Upper lobe of left lung (tissue), 4 donors: ENCODE results near the gene MRPL37.

Experiments used
- EP300 ChIP-seq, 4 donors: sonication (generic); formaldehyde crosslinking; IDR thresholded peaks; one replicate each; pipeline ENCODE4 v1.5.1; 2017; ENCODE audit warnings: antibody characterized with exemption in 4 of 4, control low read depth in 2 of 4
- POLR2A ChIP-seq, 4 donors: fragments of 450-650 bp; IDR thresholded peaks; one replicate each; pipeline ENCODE4 v1.5.1; 2016 to 2017; ENCODE audit warnings: antibody characterized with exemption in 4 of 4, mild to moderate bottlenecking in 2 of 4
- TF ChIP-seq, protein P1 (sequence below), 6 experiments: fragments of 450-650 bp in 4 of 6; fragments of 200-600 bp in 2 of 6; sonication (generic) in 2 of 6; IDR thresholded peaks; one replicate each; pipeline ENCODE4 v1.5.1; 2016 to 2019; ENCODE audit warnings: antibody characterized with exemption in 6 of 6

DNA sequence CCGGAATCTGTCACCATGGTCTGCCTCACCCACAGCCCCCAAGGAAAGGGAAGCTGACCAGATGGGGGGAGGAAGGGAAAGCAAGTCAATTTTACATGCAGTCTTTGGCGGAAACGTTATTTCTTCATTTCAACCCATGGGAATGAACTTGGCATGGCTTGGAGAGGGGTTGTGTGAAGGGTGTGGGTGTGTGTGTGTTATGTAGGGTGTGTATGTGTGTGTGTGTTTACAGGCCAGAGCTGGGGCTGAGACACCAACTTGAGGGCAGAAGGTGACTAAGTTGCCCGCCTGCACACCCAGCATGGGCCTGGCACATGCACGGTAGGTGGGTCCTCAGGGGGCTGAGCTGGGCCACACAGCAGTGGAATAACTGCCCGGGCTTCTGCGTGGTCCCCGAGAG lies 65.2 kb downstream of the MRPL37 start:
- TF ChIP-seq, protein P1, sequence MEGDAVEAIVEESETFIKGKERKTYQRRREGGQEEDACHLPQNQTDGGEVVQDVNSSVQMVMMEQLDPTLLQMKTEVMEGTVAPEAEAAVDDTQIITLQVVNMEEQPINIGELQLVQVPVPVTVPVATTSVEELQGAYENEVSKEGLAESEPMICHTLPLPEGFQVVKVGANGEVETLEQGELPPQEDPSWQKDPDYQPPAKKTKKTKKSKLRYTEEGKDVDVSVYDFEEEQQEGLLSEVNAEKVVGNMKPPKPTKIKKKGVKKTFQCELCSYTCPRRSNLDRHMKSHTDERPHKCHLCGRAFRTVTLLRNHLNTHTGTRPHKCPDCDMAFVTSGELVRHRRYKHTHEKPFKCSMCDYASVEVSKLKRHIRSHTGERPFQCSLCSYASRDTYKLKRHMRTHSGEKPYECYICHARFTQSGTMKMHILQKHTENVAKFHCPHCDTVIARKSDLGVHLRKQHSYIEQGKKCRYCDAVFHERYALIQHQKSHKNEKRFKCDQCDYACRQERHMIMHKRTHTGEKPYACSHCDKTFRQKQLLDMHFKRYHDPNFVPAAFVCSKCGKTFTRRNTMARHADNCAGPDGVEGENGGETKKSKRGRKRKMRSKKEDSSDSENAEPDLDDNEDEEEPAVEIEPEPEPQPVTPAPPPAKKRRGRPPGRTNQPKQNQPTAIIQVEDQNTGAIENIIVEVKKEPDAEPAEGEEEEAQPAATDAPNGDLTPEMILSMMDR (IDR thresholded peaks at IDR 0.05) = no peak
- TF ChIP-seq POLR2A (IDR thresholded peaks at IDR 0.05) (no peak), EP300 (IDR thresholded peaks at IDR 0.05) (no peak)
